ENCODE measurements around the gene MTFR2.

GRCh38 chr6:136249336-136249735, 775 bp downstream of the MTFR2 start:
- TF ChIP-seq RAD21 (IDR thresholded peaks at IDR 0.05; ENCODE audit: low read length) (no peak), GABPA (IDR thresholded peaks at IDR 0.05; ENCODE audit: low read depth) (no peak), USF2 (IDR thresholded peaks at IDR 0.05; ENCODE audit: borderline replicate concordance, low read depth, low read length) (no peak), REST (IDR thresholded peaks at IDR 0.05; ENCODE audit: low read depth, low read length) (no peak), POLR2AphosphoS5 (IDR thresholded peaks at IDR 0.05; ENCODE audit: low read depth, low read length) (no peak), CTCF (IDR thresholded peaks at IDR 0.05) (no peak), MXI1 (IDR thresholded peaks at IDR 0.05; ENCODE audit: low read depth, low read length) (no peak), RCOR1 (IDR thresholded peaks at IDR 0.05; ENCODE audit: low read length) (no peak), MEF2A (IDR thresholded peaks at IDR 0.05; ENCODE audit: borderline replicate concordance, low read depth) (no peak)
